A673 (cell line): ENCODE data around the gene CA5B. TPM values are rescaled to one million over a fixed set of nuclear protein-coding genes. Genes with fewer than 3 reads are reported as not detected.

Experiments
- BruUV-seq: library from RNA; stranded (reverse); fragments of 400-500 nt; replicated peaks from 2 replicates; lab custom pipeline; 2021; lab: Mats Ljungman, UMichigan
- CTCF ChIA-PET: fragments of 300-600 bp; sonication (Branson Sonifier 250); formaldehyde crosslinking; loops from one replicate; lab custom pipeline; 2022; ENCODE audit warnings: antibody characterized with exemption; lab: Charles Lee
- POLR2A ChIA-PET: fragments of 300-600 bp; sonication (Branson Sonifier 250); formaldehyde crosslinking; loops from one replicate; lab custom pipeline; 2022; ENCODE audit warnings: antibody characterized with exemption; ENCODE audit not compliant: low non-redundant PET; lab: Charles Lee
- DNase-seq: peaks from one replicate; pipeline ENCODE4 v3.0.0-alpha.2; 2015; ENCODE audit warnings: low spot score
- H3K27ac ChIP-seq: fragments of 200-600 bp; sonication (generic); 2 replicates; pipeline ENCODE4 v1.5.1; 2016; ENCODE audit warnings: mixed run types, low read depth, mild to moderate bottlenecking, mixed read lengths, antibody characterized with exemption, low read length; ENCODE audit not compliant: poor library complexity, severe bottlenecking
- H3K27me3 ChIP-seq: fragments of 200-600 bp; sonication (generic); replicated peaks from 2 replicates; pipeline ENCODE4 v1.6.1; 2017; ENCODE audit warnings: mixed run types, low read depth, mild to moderate bottlenecking, mixed read lengths, antibody characterized with exemption, low read length; ENCODE audit not compliant: insufficient read depth, poor library complexity
- H3K36me3 ChIP-seq: fragments of 200-600 bp; sonication (generic); 2 replicates; pipeline ENCODE4 v1.6.1; 2016; ENCODE audit warnings: mixed run types, mild to moderate bottlenecking, mixed read lengths, antibody characterized with exemption, low read length; ENCODE audit not compliant: insufficient read depth, poor library complexity, severe bottlenecking
- H3K4me1 ChIP-seq: fragments of 200-600 bp; sonication (generic); 2 replicates; pipeline ENCODE4 v1.6.1; 2017; ENCODE audit warnings: mixed run types, mild to moderate bottlenecking, mixed read lengths, antibody characterized with exemption, low read length; ENCODE audit not compliant: insufficient read depth, poor library complexity, severe bottlenecking
- H3K4me3 ChIP-seq: fragments of 200-600 bp; sonication (generic); 2 replicates; pipeline ENCODE4 v1.5.1; 2016; ENCODE audit warnings: low read depth, mixed run types, mild to moderate bottlenecking, mixed read lengths, low read length; ENCODE audit not compliant: poor library complexity, severe bottlenecking
- H3K9me3 ChIP-seq: fragments of 200-600 bp; sonication (generic); 2 replicates; pipeline ENCODE4 v1.6.1; 2016; ENCODE audit warnings: mixed run types, low read depth, mild to moderate bottlenecking, mixed read lengths, antibody characterized with exemption, low read length; ENCODE audit not compliant: poor library complexity, severe bottlenecking
- EZH2 ChIP-seq: fragments of 200-600 bp; sonication (generic); IDR thresholded peaks from 2 replicates; pipeline ENCODE4 v1.6.1; 2017; ENCODE audit warnings: borderline replicate concordance, low read depth, mild to moderate bottlenecking, mixed read lengths, antibody characterized with exemption, low read length; ENCODE audit not compliant: poor library complexity, severe bottlenecking
- intact Hi-C: fragments of 100-400 bp; cut with micrococcal nuclease; formaldehyde crosslinking; loops from one replicate; pipeline ENCODE4 v1.10.0; 2022; ENCODE audit not compliant: unreplicated experiment
- total RNA-seq: library from RNA; stranded (reverse); gene quantifications from 2 replicates; pipeline ENCODE4 v1.2.3, GENCODE V29; 2021
- TF ChIP-seq, protein P1 (sequence below): fragments of 300-800, 200-600 bp; sonication (generic); conservative IDR thresholded peaks from 2 replicates; pipeline ENCODE4 v1.5.1; 2017; ENCODE audit warnings: low read depth, mild to moderate bottlenecking, antibody characterized with exemption, low read length, moderate library complexity, mixed read lengths

CA5B gene
- total RNA-seq, 1 experiment from 2014 or later: 9.4 TPM

DNA sequence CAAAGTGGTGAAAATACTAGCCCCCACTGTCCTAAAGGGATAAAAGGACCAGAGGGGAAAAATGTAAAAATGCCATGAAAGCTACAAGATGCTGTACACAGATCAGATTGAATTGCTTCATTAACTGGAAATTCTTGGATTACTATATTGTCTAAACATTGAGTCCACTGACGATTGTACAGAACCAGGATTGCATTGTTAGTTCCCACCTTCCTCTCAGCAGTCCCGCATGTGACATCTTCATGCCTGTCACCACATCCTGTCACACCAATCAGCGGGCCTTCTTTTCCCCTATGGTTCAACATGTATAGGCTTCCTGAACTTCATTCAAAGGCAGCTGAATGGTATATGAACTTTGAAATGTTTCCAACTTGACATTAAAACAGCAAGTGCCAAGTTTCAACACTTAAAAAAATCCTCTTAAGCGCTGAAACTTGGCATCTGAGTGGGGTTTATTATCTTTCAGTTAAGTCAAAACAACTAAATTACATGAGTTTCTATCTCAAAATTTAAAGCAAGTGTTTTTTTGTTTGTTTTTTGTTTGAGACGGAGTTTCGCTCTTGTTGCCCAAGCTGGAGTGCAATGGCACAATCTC lies 76.8 kb downstream of the CA5B start:
- BruUV-seq: no TSS peak
- Histone ChIP-seq H3K36me3 (peaks cover 27% of the 10 kb centered on the region), H3K27me3 (no peaks in the 10 kb centered on the region), H3K4me3 (no peak overlapping the region), H3K27ac (no peak overlapping the region), H3K9me3 (no peaks in the 10 kb centered on the region), H3K4me1 (peaks cover 7% of the 10 kb centered on the region)
- POLR2A ChIA-PET: no interaction called here
- no peak for DNase-seq
- intact Hi-C loops: no loop called here
- CTCF ChIA-PET: no interaction called here
- TF ChIP-seq, protein P1, sequence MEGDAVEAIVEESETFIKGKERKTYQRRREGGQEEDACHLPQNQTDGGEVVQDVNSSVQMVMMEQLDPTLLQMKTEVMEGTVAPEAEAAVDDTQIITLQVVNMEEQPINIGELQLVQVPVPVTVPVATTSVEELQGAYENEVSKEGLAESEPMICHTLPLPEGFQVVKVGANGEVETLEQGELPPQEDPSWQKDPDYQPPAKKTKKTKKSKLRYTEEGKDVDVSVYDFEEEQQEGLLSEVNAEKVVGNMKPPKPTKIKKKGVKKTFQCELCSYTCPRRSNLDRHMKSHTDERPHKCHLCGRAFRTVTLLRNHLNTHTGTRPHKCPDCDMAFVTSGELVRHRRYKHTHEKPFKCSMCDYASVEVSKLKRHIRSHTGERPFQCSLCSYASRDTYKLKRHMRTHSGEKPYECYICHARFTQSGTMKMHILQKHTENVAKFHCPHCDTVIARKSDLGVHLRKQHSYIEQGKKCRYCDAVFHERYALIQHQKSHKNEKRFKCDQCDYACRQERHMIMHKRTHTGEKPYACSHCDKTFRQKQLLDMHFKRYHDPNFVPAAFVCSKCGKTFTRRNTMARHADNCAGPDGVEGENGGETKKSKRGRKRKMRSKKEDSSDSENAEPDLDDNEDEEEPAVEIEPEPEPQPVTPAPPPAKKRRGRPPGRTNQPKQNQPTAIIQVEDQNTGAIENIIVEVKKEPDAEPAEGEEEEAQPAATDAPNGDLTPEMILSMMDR: no peak
- no peak for TF ChIP-seq EZH2

DNA sequence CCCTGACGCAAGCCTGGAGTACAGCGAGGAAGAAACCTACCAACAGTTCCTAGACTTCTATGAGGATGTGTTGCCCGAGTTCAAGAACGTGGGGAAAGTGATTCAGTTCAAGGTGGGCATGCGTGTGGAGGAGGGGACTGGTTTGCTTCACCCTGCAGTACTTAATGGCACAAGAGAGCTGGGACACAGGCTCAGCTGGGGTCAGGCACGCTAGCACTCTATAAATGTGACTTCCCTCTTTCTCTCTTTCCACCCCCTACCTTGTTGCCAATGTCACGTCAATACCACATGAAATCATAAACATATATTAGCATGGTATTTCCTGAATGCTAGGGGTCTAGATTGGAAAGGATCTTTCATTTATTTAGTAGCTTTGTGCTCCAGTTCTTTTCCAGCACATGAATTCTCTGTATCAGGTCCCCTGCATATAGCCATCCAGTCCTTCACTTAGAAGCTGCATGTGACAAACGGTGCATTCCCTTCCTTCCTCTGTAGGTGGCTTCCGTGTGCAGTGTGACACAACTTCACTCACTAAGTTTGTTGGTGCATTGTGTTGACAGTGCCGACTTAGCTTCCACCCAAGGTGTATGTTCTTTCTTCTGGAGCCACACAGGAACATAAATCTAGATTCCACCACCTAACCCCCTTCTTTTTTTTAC lies 77.8 kb downstream of the CA5B start:
- Histone ChIP-seq H3K4me1 (peaks cover 7% of the 10 kb centered on the region), H3K27me3 (no peaks in the 10 kb centered on the region), H3K27ac (no peak overlapping the region), H3K4me3 (no peak overlapping the region), H3K36me3 (peaks cover 20% of the 10 kb centered on the region), H3K9me3 (no peaks in the 10 kb centered on the region)
- DNase-seq: peak; percentile 74
- no peak for TF ChIP-seq EZH2
- TF ChIP-seq, protein P1: peak; percentile 64
- CTCF ChIA-PET: interaction anchor here (0.5 to 1.3 kb wide), 2 partner anchors 106 to 306 kb away, joined by 3 to 5 read pairs; no protein-coding TSS in a partner anchor
- intact Hi-C loops: loop anchor here (2.0 kb wide), 1 partner anchor 55 kb away; no protein-coding TSS in a partner anchor
- BruUV-seq: no TSS peak
- POLR2A ChIA-PET: no interaction called here

DNA sequence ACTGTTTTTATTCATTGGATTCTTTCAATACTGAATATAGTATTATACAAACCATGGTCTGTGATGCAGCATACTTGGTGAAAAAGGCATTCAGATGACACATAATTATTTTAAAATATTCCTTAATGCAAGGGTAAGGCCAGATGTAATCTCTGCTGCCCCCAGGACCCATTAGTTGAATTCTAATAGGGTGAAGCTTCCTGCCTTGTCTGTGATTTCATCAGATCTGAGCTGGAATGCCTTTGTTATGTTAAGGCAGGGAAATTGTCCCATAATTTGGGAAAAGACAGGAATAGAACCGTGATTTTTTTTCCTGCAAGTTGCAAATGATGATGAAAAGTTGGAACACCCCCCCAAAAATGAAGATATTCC lies 78.4 kb downstream of the CA5B start:
- ChIA-PET CTCF (interaction anchor here (0.5 to 1.3 kb wide), 2 partner anchors 106 to 306 kb away, joined by 3 to 5 read pairs; no protein-coding TSS in a partner anchor), POLR2A (no interaction called here)
- Histone ChIP-seq H3K4me3 (no peak overlapping the region), H3K36me3 (peaks cover 26% of the 10 kb centered on the region), H3K4me1 (peaks cover 7% of the 10 kb centered on the region), H3K9me3 (no peaks in the 10 kb centered on the region), H3K27ac (no peak overlapping the region), H3K27me3 (no peaks in the 10 kb centered on the region)
- peak; percentile 26 for DNase-seq
- BruUV-seq: no TSS peak
- TF ChIP-seq EZH2: no peak
- TF ChIP-seq, protein P1: no peak; the same call in 1 of the 2 replicates
- intact Hi-C loops: loop anchor here (2.0 kb wide), 1 partner anchor 56 kb away; no protein-coding TSS in a partner anchor
